Measurements from ENCODE around the gene ZNF521.

DNA sequence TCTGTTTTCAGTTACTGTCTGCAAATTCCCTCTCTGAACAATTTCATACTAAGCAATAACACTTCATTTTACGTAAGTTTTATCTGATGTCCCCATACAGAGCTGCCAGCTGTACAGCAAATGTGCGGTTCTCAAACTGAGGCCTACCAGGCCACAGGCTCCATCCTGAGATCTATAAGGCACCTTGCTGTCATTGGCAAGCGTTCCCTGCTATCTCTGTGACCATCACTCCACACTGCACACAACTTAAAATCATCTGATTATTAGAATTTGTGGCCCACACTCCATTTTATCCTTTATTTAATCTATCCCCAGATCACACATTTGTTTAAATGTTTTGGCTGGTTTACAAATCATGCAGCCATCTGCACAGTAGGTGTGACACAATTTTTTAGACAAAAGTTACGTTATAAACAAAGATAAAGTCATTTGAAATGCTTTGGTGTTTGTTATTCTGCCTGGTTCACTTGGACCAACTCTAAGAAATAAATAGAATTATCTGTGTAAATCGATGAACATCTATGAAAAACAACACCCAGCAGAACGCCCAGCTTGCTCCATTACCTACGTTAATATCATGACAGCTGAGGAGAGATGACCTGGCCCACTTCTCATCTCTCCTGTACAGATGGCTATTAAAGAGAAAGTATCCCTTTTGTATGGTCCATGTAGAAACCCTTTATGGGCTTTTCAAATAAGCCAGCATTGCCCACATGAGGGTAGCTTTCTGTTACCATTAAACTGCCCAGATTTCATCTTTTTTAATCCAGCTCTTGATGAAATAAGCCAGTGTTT is 162.4 kb downstream of the ZNF521 start:
- no peak for TF ChIP-seq POLR2AphosphoS5 (IDR thresholded peaks at IDR 0.05)
- TF ChIP-seq, protein P1, sequence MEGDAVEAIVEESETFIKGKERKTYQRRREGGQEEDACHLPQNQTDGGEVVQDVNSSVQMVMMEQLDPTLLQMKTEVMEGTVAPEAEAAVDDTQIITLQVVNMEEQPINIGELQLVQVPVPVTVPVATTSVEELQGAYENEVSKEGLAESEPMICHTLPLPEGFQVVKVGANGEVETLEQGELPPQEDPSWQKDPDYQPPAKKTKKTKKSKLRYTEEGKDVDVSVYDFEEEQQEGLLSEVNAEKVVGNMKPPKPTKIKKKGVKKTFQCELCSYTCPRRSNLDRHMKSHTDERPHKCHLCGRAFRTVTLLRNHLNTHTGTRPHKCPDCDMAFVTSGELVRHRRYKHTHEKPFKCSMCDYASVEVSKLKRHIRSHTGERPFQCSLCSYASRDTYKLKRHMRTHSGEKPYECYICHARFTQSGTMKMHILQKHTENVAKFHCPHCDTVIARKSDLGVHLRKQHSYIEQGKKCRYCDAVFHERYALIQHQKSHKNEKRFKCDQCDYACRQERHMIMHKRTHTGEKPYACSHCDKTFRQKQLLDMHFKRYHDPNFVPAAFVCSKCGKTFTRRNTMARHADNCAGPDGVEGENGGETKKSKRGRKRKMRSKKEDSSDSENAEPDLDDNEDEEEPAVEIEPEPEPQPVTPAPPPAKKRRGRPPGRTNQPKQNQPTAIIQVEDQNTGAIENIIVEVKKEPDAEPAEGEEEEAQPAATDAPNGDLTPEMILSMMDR (IDR thresholded peaks at IDR 0.05), result no peak
